ENCODE measurements around the gene SLC2A13.
"Not testable (repeated sequence)": the region's sequence is repeated elsewhere in the genome, so short reads cannot be mapped to it uniquely, and the experiment has no call there.

The SLC2A13 gene

DNA sequence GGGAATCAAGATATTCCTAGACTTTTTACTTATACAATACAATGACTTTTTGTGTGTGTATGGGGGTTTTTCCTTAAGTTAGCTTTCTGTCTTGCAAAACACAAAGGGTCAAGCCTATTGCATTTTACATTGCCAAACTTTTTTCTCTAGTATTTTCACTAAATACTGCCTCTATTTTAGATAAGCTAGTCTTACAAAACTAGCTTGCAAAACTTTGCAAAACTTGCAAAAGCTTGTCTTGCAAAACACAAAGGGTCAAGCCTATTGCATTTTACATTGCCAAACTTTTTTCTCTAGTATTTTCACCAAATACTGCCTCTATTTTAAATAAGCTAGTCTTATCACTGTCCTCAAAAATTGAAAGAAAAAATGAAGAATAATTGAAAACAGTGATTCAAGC lies 183.3 kb downstream of the SLC2A13 start:
- not testable (repeated sequence) for DNase-seq

- no peak for DNase-seq
These were observed 185.2 kb downstream of the SLC2A13 start for GRCh38 chr12:39920647-39921046.

DNA sequence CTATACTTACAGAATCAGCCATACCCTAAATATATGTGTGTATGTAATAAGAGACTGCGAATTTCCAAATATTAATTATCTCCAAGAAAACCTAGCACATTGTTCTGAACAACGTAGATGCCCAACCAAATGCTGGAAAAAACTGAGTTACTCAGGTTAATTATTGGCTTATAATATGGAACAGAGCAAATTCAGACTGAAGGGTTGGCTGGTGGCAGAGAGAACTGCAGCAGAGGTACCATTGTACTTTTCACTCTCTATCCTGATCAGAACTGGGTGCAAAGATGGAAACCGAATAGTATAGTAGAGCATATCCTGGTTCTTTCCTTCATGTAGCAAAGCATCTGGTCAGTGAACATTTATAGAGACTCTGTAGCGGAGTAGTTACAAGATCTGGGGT lies 185.7 kb downstream of the SLC2A13 start:
- DNase-seq = no peak

DNA sequence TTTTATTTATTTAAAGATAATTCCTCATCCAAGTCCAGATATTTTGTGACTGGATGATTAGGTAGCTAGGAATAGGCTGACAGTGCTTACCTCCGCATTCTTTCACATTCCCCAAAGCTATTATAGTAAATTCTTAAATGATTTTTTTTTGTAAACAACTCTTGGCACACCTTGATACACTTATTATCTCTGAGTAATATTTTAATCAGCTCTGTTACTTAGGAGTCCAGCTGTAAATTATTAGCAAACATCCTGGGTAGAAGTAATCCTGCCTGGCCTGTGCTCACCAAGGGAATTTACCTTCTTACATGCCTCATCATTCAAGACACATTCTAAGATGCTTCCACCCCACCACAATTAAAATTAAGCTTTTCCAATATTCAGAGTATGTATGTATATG lies 186.1 kb downstream of the SLC2A13 start:
- no peak for DNase-seq

- DNase-seq = no peak
These were observed 190.6 kb downstream of the SLC2A13 start for GRCh38 chr12:39915249-39915648.

GRCh38 chr12:39912211-39912980 lies 193.5 kb downstream of the SLC2A13 start:
- DNase-seq = peak; percentile 81 to 83

DNA sequence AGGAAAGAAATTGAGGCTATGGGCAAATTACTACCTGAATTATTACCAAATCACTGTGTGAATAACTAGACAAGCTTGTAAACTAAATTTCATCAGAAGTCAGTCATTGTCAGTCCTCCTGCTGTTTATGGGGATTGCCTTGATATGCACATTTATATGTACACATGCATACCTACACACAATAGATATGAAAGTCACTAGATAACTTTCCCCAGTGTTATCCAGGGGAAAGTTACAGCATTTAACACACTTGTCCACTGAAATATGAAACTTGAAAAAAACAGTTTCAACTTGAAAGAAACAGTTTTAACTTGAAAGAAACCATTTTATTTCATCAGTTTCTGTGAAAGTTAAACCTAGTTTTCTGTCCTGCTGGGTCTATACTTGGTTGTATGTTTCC lies 199.6 kb downstream of the SLC2A13 start:
- no peak for DNase-seq

DNA sequence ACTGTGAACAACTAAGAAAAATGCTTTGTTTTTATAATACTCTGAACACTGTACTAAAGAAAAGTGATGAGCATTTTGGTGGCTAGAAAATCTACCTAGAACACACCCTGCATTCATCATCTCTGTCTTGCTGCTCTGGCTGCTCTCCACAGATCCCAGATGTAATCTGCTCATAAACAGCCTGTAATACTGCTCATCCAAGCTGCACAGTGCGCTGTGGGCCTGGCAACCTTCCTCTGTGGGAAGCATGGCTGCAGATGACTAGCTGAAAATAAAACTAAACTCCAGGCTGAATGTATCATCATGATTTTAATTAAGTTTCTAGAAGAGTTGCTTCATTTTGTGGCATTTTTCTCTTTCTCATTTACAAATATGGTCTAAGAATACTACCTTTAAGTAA lies 200.7 kb downstream of the SLC2A13 start:
- peak; percentile 22 to 81 for DNase-seq

GRCh38 chr12:39902821-39903220 lies 203.1 kb downstream of the SLC2A13 start:
- DNase-seq = no peak

DNA sequence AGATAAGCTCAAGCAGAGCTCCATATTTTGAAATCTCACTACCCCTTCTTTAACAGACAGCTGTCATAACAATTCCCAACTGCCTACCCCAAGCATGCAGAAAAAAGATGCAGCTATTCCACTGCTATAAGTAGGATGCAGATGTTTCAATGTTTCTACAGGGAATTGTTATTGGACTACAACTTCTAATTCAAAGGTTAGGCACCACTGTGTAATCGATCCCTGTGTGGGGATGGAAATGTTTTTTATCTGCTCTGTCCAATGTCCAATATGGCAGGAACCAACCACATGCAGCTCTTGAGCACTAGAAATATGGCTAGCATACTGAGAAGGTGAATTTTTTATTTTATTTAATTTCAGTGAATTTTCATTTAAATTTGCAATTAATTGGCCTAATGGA lies 208.6 kb downstream of the SLC2A13 start:
- DNase-seq = no peak

DNA sequence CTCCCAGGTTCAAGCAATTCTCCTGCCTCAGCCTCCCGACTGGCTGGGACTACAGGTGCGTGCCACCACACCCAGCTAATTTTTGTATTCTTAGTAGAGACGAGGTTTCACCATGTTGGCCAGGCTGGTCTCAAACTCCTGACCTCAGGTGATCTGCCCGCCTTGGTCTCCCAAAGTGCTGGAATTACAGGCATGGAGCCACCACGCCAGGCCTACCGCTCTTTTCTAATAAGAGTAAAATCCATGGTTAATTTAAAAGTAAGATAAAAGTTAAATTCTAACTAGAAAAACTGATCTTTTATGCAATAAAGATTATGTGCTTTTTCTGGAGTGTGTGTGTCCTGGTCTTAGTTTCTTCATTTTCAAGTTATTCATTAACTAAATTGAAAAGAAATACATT lies 212.5 kb downstream of the SLC2A13 start:
- DNase-seq = not testable (repeated sequence)

DNA sequence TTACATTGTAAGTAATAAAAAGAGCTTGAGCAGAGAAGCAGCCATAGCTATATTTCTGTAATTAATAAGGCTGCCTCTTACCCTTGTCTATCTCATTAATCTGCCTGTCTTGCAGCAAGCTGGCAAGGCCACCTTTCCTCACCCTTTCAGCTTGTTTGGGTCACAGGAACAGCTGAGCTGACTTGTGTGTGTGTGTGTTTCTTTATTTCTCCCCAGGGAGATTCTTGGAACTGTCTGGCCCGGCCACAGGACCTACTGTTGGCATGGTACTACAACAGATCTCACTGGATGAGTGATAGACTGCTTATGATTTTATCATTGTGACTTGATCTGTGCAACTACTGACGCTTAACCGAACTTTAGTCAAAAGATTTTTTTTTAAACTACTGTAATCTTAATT lies 213.7 kb downstream of the SLC2A13 start:
- peak; percentile 62 to 81 for DNase-seq

GRCh38 chr12:39887856-39888255 lies 218.0 kb downstream of the SLC2A13 start:
- DNase-seq = peak in 1 of 2 experiments; percentile 46

GRCh38 chr12:39886106-39886505 lies 219.8 kb downstream of the SLC2A13 start:
- no peak for DNase-seq

DNA sequence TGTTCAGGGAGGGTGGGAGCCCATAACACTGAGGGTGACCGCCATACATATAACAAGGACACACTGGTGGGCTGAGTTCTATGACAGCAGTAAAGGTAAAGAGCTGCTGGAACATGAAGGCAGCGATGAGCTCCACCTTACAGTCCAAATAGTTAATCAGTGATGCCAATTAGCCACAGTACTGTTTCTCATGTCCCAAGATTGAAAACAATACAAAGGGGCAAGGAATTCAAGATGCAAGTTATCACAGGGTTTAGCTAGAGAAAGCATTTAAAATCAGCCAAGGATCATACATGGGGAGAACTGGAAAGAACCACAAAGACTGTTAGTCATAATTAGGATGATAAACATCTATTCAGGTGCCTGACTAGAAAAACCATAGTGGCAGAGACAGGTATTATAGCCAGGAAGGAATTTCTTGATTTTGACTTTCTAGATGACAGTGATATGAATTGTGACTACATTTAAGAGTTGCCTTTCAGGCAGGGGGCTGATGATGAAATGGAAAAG lies 221.2 kb downstream of the SLC2A13 start:
- DNase-seq = no peak

DNA sequence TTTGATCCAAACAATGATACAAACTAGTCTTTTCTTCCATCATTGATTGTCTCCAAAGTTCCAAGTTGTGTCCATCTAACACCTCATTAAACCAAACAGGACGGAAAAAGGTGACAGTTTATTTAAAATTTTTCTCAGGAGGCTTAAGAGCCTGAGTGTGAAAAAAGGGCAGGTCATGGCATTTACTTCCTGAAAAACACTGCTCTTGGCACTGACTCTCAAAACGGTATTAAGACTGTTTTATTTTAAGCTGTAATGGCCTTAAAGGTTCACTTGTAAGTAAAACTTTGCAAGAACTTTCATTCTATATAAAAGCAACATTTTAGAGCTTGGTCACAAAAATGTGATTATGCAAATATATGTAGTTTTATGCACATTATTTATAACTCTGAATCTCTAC lies 222.5 kb downstream of the SLC2A13 start:
- no peak for DNase-seq

DNA sequence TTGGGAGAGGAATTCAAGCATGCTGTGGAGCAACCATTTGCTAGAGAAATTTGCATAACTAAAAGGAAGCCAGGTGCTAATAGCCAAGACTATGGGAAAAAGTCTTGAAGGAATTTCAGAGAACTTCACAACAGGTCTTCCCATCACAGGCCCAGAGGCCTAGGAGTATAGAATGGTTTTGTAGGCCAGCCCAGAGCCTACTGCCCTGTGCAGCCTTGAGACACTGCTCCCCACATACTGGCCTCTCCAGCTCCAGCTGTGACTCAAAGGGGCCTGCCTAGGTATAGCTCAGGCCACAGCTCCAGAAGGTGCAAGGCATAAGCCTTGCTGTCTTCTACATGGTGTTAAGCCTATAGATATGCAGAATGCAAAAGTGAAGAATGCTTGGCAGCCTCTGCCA lies 227.1 kb downstream of the SLC2A13 start:
- DNase-seq = no peak

DNA sequence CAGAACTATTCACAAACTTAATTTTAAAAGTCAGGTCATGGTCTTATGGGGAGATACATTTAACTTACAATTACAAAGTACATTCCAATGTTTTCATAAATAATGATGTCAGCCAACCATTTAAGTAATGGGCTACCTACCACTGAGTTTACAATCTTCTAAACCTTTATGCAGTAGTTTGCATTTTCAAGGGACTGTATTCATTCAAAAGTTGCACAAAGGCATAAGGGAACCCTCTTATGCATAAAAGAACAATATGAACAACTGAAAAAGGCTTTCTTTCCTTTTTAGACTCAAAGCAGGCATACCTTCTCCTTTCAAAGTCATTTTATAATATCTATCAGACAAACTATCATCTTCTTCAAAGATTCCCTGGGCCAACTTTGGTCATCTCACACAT lies 230.2 kb downstream of the SLC2A13 start:
- no peak for DNase-seq

DNA sequence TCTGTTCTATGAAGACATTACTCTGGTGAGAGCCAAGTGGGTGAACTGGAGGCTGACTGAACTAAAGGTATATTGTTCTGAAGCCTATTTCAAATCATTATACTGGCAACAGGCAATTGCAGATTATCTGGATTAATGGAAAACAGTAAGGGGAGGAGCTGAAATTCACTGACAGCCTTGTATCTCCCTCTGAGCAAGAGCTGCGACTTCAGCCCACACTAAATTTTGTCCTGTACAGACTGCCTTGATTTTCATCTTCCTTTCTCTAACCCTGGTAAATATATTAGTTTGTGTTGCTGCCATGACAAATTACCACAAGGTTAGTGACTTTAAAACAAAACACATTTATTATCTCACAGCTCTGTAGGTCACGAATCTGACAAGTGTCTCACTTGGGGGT lies 231.1 kb downstream of the SLC2A13 start:
- no peak for DNase-seq

- peak in 1 of 2 experiments; percentile 15 for DNase-seq
These were observed 232.8 kb downstream of the SLC2A13 start for GRCh38 chr12:39873065-39873464.

GRCh38 chr12:39872425-39872824 lies 233.5 kb downstream of the SLC2A13 start:
- no peak for DNase-seq

DNA sequence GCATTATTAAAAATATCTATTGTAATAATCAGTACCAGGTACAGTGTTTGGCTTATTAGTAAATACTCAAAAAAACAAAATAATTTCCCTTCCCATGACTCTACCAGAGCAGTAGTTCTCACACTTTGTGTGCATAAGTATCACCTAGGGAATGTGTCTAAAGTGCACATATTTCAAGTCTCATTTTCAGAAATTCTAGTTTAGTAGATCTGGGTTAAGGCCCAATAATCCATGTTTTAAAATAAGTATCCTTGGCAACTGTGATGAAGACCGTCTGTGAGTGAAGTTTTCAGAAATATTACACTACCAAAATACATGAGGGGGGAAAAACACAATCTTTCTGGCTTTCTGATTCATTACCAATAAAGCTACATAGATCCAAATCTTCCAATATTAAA lies 237.6 kb downstream of the SLC2A13 start:
- no peak for DNase-seq

DNA sequence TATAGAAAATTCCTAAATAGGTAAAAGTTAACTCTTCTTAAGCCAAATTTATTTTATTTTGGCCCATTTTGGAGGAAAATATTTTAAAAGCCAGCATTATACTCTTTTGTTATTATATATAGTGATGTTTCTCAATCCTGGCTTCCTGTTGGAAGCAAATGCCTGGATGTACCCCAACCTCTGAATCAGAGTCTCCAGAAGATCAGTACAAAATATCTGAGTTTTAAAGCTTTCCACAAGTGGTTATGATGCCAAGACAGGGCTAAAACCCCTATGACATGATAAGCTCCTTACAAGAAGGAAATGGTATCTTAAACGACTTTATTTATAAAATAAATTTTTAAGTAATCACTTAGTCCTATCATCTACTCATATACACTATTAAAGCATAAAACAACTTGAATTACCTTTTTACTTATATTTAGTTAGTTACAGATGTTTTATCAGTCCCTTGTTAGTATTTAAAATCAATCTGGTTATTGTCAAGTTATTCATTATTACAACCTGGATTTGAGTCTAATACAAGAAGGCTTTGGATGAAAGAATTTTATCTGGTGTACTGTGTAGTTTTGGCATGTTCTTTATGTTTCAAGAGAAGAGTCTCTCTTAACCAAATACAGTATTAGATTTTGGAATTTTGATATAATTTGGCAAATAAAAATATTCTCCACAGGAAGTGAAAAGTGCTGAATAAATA lies 238.1 kb downstream of the SLC2A13 start:
- DNase-seq = no peak

- DNase-seq = no peak
These were observed 239.7 kb downstream of the SLC2A13 start for GRCh38 chr12:39866135-39866534.

All from NCI-H446 (cell line).